ENCODE results near the gene EGLN1. TPM values are rescaled to one million over a fixed set of nuclear protein-coding genes. Genes with fewer than 3 reads are reported as not detected.

Gene EGLN1
- total and polyA plus RNA-seq, 2 of the 8 experiments (the other 6 are each of a cell fraction or from before 2014, with no cell fraction given): 4.0 to 6.4 TPM

GRCh38 chr1:231337472-231338269 lies 84.4 kb downstream of the EGLN1 start, which contains the start of gene EXOC8 (continued):
- peak; percentile 89 to 93 for TF ChIP-seq SIN3A (conservative IDR thresholded peaks at IDR 0.05 in 1 of 2, IDR thresholded peaks at IDR 0.05 in 1 of 2; ENCODE audit: low read depth in 1 of 2, low read length in 2 of 2)

Data from H1 (cell line).